Epidermal melanocyte (primary cell): Measurements from ENCODE around the gene ANKRD6.
"Not testable (repeated sequence)": the region's sequence is repeated elsewhere in the genome, so short reads cannot be mapped to it uniquely, and the experiment has no call there.

Experiments used
- DNase-seq: peaks from one replicate; pipeline ENCODE4 v3.0.0; 2011; ENCODE audit warnings: low spot score; ENCODE audit not compliant: insufficient read length

The ANKRD6 gene

DNA sequence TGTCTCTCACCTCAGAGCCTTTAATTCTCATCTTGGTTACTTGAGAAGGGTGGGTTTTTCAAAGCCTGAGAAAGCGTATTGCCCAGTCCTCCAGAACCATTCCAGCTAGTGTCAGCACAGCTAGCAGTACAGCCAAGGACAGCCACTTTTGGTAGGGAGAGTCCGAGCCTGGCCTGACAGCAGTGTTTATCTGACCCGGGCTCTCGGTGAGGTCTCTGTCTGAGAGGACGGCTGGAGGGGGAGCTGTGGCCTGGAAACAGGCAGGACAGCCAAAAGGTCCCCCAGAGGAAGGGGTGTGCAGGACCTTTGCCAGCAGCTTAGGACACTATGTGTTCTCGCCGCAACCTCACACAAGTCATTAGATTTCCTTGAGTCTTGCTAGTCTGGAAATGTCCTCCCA, 166.8 kb downstream of the ANKRD6 start:
- no peak for DNase-seq

DNA sequence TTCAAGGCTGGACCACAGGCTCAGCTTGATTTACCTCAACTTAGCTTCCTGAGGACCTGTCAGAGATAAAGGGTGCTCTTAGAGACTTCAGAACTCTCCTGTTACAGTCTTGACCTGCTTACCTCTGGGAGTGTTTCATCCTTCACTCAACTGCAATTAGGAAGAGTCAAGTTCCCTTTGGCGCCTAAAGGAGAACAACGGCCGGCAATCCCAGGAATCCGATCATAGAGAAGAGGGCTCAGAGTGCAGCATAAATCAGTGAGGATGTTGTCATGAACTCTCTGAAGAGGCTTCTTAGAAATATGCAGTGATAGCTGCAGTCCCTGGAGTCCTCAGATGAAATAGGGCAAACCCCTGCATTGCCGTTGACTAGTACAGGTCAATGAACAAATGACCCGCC, 169.2 kb downstream of the ANKRD6 start:
- DNase-seq = no peak

DNA sequence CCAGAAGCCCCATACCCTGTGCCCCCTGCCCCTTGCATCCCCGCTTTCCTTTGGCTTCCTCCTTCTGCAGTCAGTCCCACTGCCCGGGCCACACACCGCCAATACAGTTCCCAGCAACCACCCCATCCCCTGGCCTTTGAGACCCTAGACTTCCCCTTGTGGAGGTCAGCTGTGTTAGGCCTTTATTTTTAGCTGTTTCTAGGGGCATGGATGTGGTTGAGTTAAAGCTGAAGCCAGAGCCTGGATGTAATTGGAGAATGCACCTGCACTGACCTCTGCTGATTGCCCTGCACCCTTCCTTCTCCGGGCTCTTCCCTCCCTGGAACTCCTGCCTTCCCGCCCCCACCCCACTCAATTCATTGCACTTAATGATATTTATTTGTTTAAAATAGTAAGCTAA, 171.7 kb downstream of the ANKRD6 start:
- DNase-seq = no peak

- DNase-seq = no peak
Observed at GRCh38 chr6:89605861-89606260, 172.9 kb downstream of the ANKRD6 start.

DNA sequence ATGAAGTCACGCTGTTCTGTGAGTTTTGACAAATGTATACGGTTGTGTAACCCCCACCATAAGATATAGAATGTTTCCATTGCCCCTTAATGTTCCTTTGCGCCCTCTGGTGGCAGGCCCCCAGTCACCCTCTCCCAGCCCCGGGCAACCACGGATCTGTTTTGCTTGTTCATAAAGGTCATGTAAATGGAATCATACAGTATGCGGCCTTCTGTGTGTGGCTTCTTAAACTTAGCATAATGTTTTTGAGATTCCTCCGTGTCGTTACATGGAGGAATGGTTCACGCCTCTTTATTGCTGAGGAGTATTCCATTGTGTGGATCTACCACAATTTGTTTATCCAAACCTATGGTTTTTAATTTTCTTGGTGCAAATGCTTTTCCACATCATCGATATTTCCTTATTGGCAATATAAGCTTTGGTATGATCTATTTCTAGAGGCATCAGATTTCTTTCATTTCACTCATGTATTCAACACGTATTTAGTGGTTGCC, 177.2 kb downstream of the ANKRD6 start:
- DNase-seq = peak; percentile 44

DNA sequence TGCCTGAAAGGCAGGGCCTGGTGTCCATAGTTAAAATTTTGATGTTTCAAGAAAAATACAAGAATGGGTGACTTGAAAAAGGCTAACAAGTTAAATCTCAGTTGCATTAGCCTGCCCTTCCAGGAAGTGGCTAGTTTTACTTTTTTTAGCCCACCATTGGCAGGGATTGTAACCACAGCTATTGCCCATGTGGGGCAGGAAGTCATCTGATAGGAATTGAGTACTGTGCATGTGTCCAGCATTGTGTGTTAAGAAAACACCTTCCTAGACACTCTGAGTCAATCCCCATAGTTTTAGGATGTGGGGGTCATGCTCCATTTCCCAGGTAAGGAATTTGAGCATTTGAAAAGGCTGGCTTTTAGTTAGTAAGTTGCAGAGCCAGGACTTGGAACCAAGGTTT, 178.7 kb downstream of the ANKRD6 start:
- DNase-seq = no peak

DNA sequence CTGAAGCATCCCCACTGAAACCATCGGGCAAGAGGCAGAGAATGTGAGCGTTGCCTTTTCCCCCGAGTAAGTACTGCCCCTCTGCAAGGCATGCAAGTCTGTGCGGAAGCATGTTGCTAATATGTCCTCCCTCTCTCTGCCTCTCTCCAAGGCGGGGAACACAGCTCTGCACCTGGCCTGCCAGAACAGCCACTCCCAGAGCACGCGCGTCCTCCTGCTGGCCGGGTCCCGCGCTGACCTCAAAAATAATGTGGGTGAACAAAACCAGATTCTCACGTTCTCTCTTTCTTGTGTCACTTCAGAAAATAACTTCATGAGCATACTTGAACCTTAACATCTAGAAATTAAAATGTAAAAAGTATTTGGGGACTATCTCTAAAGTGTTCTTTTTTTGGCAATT, 179.2 kb downstream of the ANKRD6 start:
- DNase-seq = no peak

DNA sequence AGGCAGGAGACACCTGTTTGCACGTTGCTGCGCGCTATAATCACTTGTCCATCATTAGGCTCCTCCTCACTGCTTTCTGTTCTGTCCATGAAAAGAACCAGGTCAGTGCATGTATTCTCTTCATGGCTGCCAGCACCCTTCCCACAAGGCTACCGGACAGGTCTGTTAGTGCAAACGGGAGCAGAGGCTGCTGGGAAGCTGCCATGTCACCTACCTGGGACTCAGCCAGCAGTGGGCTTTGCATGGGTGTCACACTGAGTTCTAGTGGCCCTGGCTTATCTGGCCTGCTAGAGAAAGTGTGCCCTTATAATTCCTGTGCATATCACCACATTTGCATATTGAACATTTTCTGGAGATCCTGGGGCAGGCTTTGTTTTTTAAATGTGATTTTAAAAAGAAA, 180.8 kb downstream of the ANKRD6 start:
- no peak for DNase-seq

GRCh38 chr6:89615882-89616281, 182.9 kb downstream of the ANKRD6 start:
- DNase-seq = no peak

DNA sequence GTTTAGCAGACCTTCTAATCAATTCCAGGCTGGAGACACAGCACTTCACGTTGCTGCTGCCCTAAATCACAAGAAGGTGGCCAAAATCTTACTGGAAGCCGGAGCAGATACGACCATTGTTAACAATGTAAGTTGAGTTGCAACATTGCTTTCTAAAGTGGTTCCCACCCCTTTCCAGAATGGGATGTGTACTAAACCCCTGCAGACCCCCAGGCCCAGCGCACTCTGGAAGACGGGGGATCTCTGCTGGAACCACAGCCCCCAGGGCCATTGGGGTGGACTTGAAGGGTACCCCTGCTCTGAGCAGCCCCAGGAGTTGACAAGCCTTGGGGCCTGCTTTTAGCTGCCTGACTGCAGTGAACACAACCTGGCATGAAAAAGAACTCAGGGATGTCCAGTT, 183.6 kb downstream of the ANKRD6 start:
- DNase-seq = no peak

DNA sequence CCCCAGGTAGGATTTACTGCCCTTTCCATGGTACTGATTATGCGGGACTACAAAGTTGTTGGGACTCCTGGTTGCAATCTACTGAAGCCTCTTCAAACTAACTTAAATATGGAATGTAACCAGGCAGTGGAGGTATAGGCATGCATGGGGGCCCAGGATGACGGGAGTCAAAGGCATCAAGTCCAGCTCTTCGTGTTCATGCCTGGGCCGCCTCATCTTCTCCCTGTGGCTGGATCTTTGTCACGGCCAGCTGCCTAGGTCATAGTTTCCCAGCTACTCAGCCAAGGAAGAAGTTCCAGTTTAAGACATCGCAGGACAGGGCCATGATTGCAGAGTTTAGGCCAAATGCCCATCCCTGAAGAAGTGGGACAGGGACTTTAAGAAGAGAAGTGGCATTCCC, 185.1 kb downstream of the ANKRD6 start:
- no peak for DNase-seq

DNA sequence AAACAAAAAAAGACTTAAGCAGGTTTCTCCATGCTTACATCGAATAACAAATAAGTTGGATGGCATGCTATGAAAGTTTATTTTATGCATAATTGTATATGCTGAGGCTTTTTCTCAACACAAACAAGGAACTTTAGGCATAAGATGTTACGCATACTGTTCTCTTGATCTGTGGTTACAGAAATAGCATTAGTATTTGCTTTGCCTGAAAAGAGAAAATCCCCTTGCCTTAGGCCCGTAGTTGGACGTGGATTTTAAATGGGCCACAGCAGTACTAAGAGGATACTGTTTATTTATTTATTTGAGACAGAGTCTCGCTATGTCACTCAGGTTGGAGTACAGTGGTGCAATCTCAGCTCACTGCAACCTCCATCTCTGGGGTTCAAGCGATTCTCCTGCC, 186.6 kb downstream of the ANKRD6 start:
- DNase-seq = no peak

DNA sequence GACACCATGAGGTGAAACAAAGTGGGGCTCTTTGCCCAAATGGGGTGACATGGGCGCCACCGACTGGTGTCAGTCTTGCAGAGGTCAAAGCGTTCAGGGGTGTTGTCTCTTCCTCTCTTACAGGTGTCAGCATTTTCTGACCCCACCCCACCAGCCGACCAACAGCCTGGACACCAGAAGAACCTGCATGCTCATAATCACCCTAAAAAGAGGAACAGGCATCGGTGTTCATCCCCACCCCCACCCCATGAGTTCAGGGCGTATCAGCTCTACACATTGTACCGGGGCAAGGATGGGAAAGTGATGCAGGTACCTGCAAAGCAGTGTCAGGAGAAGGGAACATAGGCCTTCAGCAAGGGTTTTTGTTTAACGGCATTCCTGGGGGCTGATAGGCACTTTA, 190.8 kb downstream of the ANKRD6 start:
- no peak for DNase-seq

DNA sequence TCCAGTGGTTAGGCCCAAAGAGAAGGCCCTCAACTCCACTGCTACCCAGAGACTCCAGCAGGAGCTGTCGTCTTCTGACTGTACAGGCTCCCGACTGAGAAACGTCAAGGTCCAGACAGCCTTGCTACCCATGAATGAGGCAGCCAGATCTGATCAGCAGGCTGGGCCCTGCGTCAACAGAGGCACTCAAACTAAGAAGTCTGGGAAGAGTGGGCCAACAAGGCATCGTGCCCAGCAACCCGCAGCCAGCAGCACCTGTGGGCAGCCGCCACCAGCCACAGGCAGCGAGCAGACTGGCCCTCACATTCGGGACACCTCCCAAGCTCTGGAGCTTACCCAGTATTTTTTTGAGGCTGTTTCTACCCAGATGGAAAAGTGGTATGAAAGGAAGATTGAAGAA, 197.5 kb downstream of the ANKRD6 start:
- DNase-seq = no peak

GRCh38 chr6:89636412-89636811, 203.5 kb downstream of the ANKRD6 start:
- DNase-seq = not testable (repeated sequence)

GRCh38 chr6:89637960-89638319, 205.0 kb downstream of the ANKRD6 start:
- no peak for DNase-seq

- DNase-seq = peak; percentile 82
Observed at GRCh38 chr6:89638320-89639195, 205.6 kb downstream of the ANKRD6 start, which contains the start of gene LYRM2. Gene LYRM2 (minus strand): TSS chr6:89638747. CDS start chr6:89638716, 31 bp downstream.

DNA sequence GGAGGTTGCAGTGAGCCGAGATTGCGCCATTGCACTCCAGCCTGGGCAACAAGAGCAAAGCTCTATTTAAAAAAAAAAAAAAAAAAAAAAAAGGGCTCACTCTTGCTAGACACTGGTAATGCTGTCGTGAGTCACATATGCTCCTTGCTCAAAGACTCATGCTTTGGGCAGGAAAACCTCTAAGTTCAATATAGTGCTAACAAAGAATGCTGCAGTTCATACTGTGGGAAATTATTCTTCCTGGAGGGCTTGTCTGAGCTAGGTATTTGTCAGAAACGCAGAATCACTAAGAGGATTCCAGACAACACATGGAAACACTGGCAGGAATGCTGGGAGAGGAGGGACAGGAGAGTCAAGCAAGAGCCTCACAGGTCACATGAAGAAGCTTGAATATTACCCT, 207.9 kb downstream of the ANKRD6 start:
- no peak for DNase-seq

DNA sequence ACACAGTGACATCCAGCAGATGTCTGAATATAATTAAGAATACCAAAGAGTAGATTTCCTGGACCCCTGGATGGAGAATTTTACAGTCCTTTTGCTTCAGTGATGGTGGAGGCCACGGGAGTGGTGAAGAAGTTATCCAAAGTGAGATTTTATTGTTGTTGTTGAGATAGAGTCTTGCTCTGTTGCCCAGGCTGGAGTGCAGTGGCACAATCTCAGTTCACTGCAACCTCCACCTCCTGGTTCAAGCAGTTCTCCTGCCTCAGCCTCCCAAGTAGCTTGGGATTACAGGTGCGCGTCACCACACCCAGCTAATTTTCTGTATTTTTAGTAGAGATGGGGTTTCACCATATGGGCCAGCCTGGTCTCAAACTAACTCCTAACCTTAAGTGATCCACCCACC, 208.6 kb downstream of the ANKRD6 start:
- DNase-seq = not testable (repeated sequence)

- no peak for DNase-seq
Observed at GRCh38 chr6:89642956-89643355, 210.0 kb downstream of the ANKRD6 start.

- no peak for DNase-seq
Observed at GRCh38 chr6:89643406-89643805, 210.5 kb downstream of the ANKRD6 start.

GRCh38 chr6:89644864-89645263, 211.9 kb downstream of the ANKRD6 start:
- DNase-seq = no peak

DNA sequence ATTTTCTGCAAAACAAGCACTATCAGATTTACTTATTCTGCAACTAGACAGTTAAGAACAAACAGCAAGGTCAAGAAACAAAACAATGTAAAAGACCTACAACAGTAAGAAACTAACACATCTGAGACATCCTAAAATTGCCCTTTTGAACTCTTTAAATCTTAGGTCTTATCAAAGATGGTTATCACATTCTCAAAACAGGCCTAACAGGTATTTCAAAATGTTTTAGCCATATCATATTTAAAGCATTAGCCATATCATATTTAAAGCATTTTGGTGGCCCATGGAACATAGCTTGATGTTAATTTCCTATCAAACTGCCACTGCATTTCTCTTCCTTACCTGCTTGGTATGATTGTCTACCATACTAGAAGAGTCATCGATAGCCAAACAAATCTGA, 216.7 kb downstream of the ANKRD6 start:
- DNase-seq = no peak
